HepG2 (cell line): ENCODE measurements around the gene OPTN. TPM values are rescaled to one million over a fixed set of nuclear protein-coding genes. Genes with fewer than 3 reads are reported as not detected.
"Not testable (repeated sequence)": the region's sequence is repeated elsewhere in the genome, so short reads cannot be mapped to it uniquely, and the experiment has no call there.

ENCODE experiments used
- ATAC-seq: fragments of 200-7000 bp; cut with Tn5 transposase; 3 replicates; pipeline ENCODE4 v1.9.1; 2020; ENCODE audit warnings: mild to moderate bottlenecking, moderate library complexity
- BruUV-seq: library from RNA; stranded (reverse); fragments of 400-500 nt; replicated peaks from 2 replicates; lab custom pipeline; 2021; lab: Mats Ljungman, UMichigan
- CTCF ChIA-PET: fragments of 300-600 bp; formaldehyde crosslinking; extraction: SDS; loops from one replicate; lab custom pipeline; 2021; ENCODE audit warnings: low total read pairs, inconsistent platforms, low intra/inter-chr PET ratio; lab: Yijun Ruan, JAX
- POLR2A ChIA-PET: fragments of 350-600 bp; sonication (Branson Sonifier 250); formaldehyde crosslinking; loops from one replicate; lab custom pipeline; 2020; ENCODE audit warnings: antibody characterized with exemption, inconsistent platforms; lab: Yijun Ruan, JAX
- DNase-seq: peaks from one replicate; pipeline ENCODE4 v3.0.0-alpha.2; 2015; ENCODE audit warnings: low spot score
- FAIRE-seq: peaks from 3 replicates; lab custom pipeline; 2011; peaks lifted over from hg19 to GRCh38; lab: Jason Lieb, UNC
- H2AFZ ChIP-seq: one replicate; pipeline ENCODE4 v1.6.1; 2011; ENCODE audit warnings: low read length, inconsistent platforms
- H3K27ac ChIP-seq: fragments of 300-600 bp; 3 replicates; pipeline ENCODE4 v1.8.0; 2011; ENCODE audit warnings: mixed run types, mild to moderate bottlenecking, mixed read lengths, low read length, inconsistent platforms; ENCODE audit not compliant: insufficient read depth; ENCODE audit errors: extremely low read length
- H3K27me3 ChIP-seq, 2 experiments: fragments of 200-600 bp in 1 of 2; 2 replicates in 1 of 2; 3 replicates in 1 of 2; pipeline versions ENCODE4 v1.6.0 to v1.8.0; 2011; ENCODE audit warnings: low read length in 2 of 2, mild to moderate bottlenecking in 2 of 2, moderate library complexity in 2 of 2, inconsistent platforms in 1 of 2; ENCODE audit not compliant: insufficient read depth in 2 of 2, control insufficient read depth in 1 of 2
- H3K36me3 ChIP-seq, 2 experiments: fragments of 200-600 bp in 1 of 2; replicated peaks in 1 of 2; 2 replicates in 1 of 2; 3 replicates in 1 of 2; pipeline versions ENCODE4 v1.5.1 to v1.8.0; 2011; ENCODE audit warnings: low read length in 2 of 2, inconsistent platforms in 1 of 2; ENCODE audit not compliant: insufficient read depth in 2 of 2, control insufficient read depth in 1 of 2
- H3K4me1 ChIP-seq: 2 replicates; pipeline ENCODE4 v1.5.1; 2012; ENCODE audit warnings: low read length, inconsistent platforms; ENCODE audit not compliant: insufficient read depth
- H3K4me2 ChIP-seq: 2 replicates; pipeline ENCODE4 v1.6.0; 2011; ENCODE audit warnings: low read depth, low read length, inconsistent platforms
- H3K4me3 ChIP-seq, 3 experiments: fragments of 200-600 bp in 1 of 3; sonication (generic), shearing (Covaris generic) in 1 of 3; replicated peaks in 1 of 3; 2 replicates each; pipeline ENCODE4 v1.5.1; 2011 to 2016; ENCODE audit warnings: low read length in 3 of 3, inconsistent platforms in 2 of 3, low read depth in 2 of 3, mild to moderate bottlenecking in 2 of 3, control low read depth in 1 of 3, mixed read lengths in 1 of 3; ENCODE audit not compliant: insufficient read depth in 1 of 3
- H3K79me2 ChIP-seq: one replicate; pipeline ENCODE4 v1.6.1; 2011; ENCODE audit warnings: low read length, inconsistent platforms; ENCODE audit not compliant: insufficient read depth
- H3K9ac ChIP-seq: 2 replicates; pipeline ENCODE4 v1.6.0; 2011; ENCODE audit warnings: mild to moderate bottlenecking, low read depth, low read length, inconsistent platforms; ENCODE audit not compliant: insufficient read depth
- H3K9me3 ChIP-seq: 2 replicates; pipeline ENCODE4 v1.5.1; 2012; ENCODE audit warnings: mild to moderate bottlenecking, low read length
- H4K20me1 ChIP-seq: 2 replicates; pipeline ENCODE4 v1.6.0; 2011; ENCODE audit warnings: inconsistent platforms, mild to moderate bottlenecking, low read length, moderate library complexity; ENCODE audit not compliant: insufficient read depth
- ATF5 ChIP-seq: sonication (generic); formaldehyde crosslinking; IDR thresholded peaks from 2 replicates; pipeline ENCODE4 v1.4.0; 2020; ENCODE audit warnings: mild to moderate bottlenecking, low read depth, missing genetic modification reagents
- CENPT ChIP-seq: sonication (generic); formaldehyde crosslinking; IDR thresholded peaks from 2 replicates; pipeline ENCODE4 v1.8.0; 2022; ENCODE audit warnings: low read depth, mild to moderate bottlenecking, moderate library complexity, missing genetic modification reagents
- KAT8 ChIP-seq: IDR thresholded peaks from 2 replicates; pipeline ENCODE4 v1.6.1; 2016; ENCODE audit warnings: missing genetic modification reagents, missing compliant biosample characterization
- MAX ChIP-seq: IDR thresholded peaks from 2 replicates; pipeline ENCODE4 v1.6.1; 2012; ENCODE audit warnings: inconsistent platforms
- MEIS1 ChIP-seq: sonication (generic); formaldehyde crosslinking; IDR thresholded peaks from 2 replicates; pipeline ENCODE4 v1.9.0; 2021; ENCODE audit warnings: mild to moderate bottlenecking, missing genetic modification reagents, moderate library complexity, borderline replicate concordance
- PLSCR1 ChIP-seq: sonication (generic); formaldehyde crosslinking; IDR thresholded peaks from 2 replicates; pipeline ENCODE4 v1.5.0; 2020; ENCODE audit warnings: missing genetic modification reagents, mild to moderate bottlenecking, borderline replicate concordance
- TBL1XR1 ChIP-seq: fragments of 150-350 bp; IDR thresholded peaks from 2 replicates; pipeline ENCODE4 v1.6.1; 2014; ENCODE audit warnings: borderline replicate concordance, low read length; ENCODE audit not compliant: partially characterized antibody
- TMF1 ChIP-seq: sonication (generic); formaldehyde crosslinking; IDR thresholded peaks from 2 replicates; pipeline ENCODE4 v1.8.1; 2022; ENCODE audit warnings: low read depth, missing genetic modification reagents
- ZNF225 ChIP-seq: sonication (generic); formaldehyde crosslinking; IDR thresholded peaks from 2 replicates; pipeline ENCODE4 v1.4.0; 2020; ENCODE audit warnings: mild to moderate bottlenecking, missing genetic modification reagents
- ZNF543 ChIP-seq: sonication (generic); formaldehyde crosslinking; IDR thresholded peaks from 2 replicates; pipeline ENCODE4 v1.4.0; 2020; ENCODE audit warnings: mild to moderate bottlenecking, missing genetic modification reagents
- ZNF570 ChIP-seq: sonication (generic); formaldehyde crosslinking; IDR thresholded peaks from 2 replicates; pipeline ENCODE4 v1.4.0; 2020; ENCODE audit warnings: mild to moderate bottlenecking, missing genetic modification reagents, borderline replicate concordance
- ZNF580 ChIP-seq: IDR thresholded peaks from 2 replicates; pipeline ENCODE4 v1.6.1; 2016; ENCODE audit warnings: low read depth, borderline replicate concordance
- ZNF639 ChIP-seq: conservative IDR thresholded peaks from 2 replicates; pipeline ENCODE4 v1.6.1; 2018; ENCODE audit warnings: missing genetic modification reagents
- WGBS: methylation state at CpG from one replicate; pipeline ENCODE4 v1.1.6; 2017; ENCODE audit warnings: low lambda C conversion rate; 5-methylcytosine and 5-hydroxymethylcytosine counted together
- in situ Hi-C: cut with HindIII; loops from 2 replicates; pipeline ENCODE4 v1.10.0; 2017; ENCODE audit warnings: low pct_unique_long_range_greater_than_20kb; ENCODE audit not compliant: extremely low pct_ligation_motif_present
- intact Hi-C: fragments of 100-400 bp; cut with micrococcal nuclease; formaldehyde crosslinking; loops from one replicate; pipeline ENCODE4 v1.10.0; 2022; ENCODE audit not compliant: unreplicated experiment
- polyA plus RNA-seq, 8 experiments: library from polyadenylated mRNA; depleted of rRNA in 3 of 8; stranded (reverse) in 7 of 8; unstranded in 1 of 8; fragments of >200 nt; fragmentation: Illumina TruSeq in 4 of 8; extraction: Trizol in 4 of 8; gene quantifications; 2 replicates each; pipeline versions ENCODE4 v1.2.1 to v1.2.3, GENCODE V29; 2011 to 2016; ENCODE audit warnings: low read depth in 4 of 8, missing spikeins in 1 of 8, mixed read lengths in 1 of 8; ENCODE audit not compliant: insufficient read depth in 1 of 8
- total RNA-seq, 5 experiments: library from RNA; depleted of rRNA; stranded (reverse); fragments of >200 nt; fragmentation: Illumina TruSeq; extraction: Trizol; gene quantifications; 2 replicates each; pipeline ENCODE4 v1.2.3, GENCODE V29; 2016; ENCODE audit warnings: low read depth in 1 of 5

OPTN gene
- total and polyA plus RNA-seq, 2 of the 13 experiments (the other 11 are each of a cell fraction or from before 2014, with no cell fraction given): 13.4 to 46.6 TPM

GRCh38 chr10:13051126-13051694, 48.8 kb upstream of the OPTN start:
- H3K4me3 ChIP-seq: no peak overlapping the region
- H3K4me2 ChIP-seq: no peak overlapping the region
- TF ChIP-seq ATF5 (CRISPR knock-in tag) (no peak), MAX (no peak), ZNF225 (CRISPR knock-in tag) (no peak), KAT8 (CRISPR knock-in tag) (no peak), ZNF580 (no peak), PLSCR1 (CRISPR knock-in tag) (no peak), TMF1 (CRISPR knock-in tag) (no peak), ZNF639 (CRISPR knock-in tag) (no peak), TBL1XR1 (no peak), MEIS1 (CRISPR knock-in tag) (no peak), ZNF570 (CRISPR knock-in tag) (no peak), ZNF543 (CRISPR knock-in tag) (no peak), CENPT (CRISPR knock-in tag) (no peak)
- DNase-seq (no peak), FAIRE-seq (no peak), ATAC-seq (no peak)
- H3K27ac ChIP-seq: no peak overlapping the region
- H2AFZ ChIP-seq: no peak overlapping the region
- no TSS peak for BruUV-seq
- intact Hi-C loops (no loop called here), in situ Hi-C loops (no loop called here)
- 2% methylated on average over 7 of the region's 7 CpGs for WGBS
- no peaks in the 10 kb centered on the region for H4K20me1 ChIP-seq
- no peaks in the 10 kb centered on the region for H3K9me3 ChIP-seq
- H3K9ac ChIP-seq: no peak overlapping the region
- peaks cover 0 to 5% of the 10 kb centered on the region in 2 experiments; a peak in 1 of 5 replicates for H3K27me3 ChIP-seq
- CTCF ChIA-PET: no interaction called here
- POLR2A ChIA-PET: no interaction called here
- no peaks in the 10 kb centered on the region for H3K4me1 ChIP-seq
- H3K36me3 ChIP-seq: no peaks in the 10 kb centered on the region
- no peaks in the 10 kb centered on the region for H3K79me2 ChIP-seq

- ATAC-seq, H3K4me3 ChIP-seq, CTCF ChIA-PET, FAIRE-seq, H3K4me1 ChIP-seq, DNase-seq, H4K20me1 ChIP-seq, intact Hi-C loops, H3K36me3 ChIP-seq, H3K4me2 ChIP-seq, H3K9ac ChIP-seq, H2AFZ ChIP-seq, H3K27me3 ChIP-seq, H3K9me3 ChIP-seq, POLR2A ChIA-PET, BruUV-seq, in situ Hi-C loops, H3K27ac ChIP-seq, H3K79me2 ChIP-seq: not testable (repeated sequence)
- 47% methylated on average over 1 of the region's 1 CpG for WGBS
These were observed 46.8 kb upstream of the OPTN start for GRCh38 chr10:13053208-13053607.
